RKO (cell line): ENCODE data around the gene WLS.

Experiments used
- DNase-seq: peaks from one replicate; pipeline ENCODE4 v3.0.0-alpha.2; 2016; ENCODE audit warnings: low spot score

The WLS gene

DNA sequence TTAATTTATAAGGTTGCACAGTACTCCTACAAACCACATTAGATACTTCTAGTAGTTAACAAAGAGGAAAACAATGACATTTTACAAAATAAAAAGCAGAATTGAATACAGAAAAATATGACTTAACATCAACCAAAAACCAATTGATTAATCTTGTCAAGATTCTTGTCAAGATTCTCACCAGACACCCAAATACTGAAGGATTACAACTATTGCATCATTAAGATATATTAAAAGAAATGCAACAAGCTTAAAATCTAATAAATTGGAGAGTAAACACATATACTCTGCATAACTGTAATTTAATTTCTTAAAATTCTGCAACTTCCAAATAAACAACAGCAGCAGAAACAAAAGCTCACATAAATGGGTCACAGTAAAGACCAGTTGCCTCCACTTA lies 4.7 kb downstream of the WLS start:
- no peak for DNase-seq

DNA sequence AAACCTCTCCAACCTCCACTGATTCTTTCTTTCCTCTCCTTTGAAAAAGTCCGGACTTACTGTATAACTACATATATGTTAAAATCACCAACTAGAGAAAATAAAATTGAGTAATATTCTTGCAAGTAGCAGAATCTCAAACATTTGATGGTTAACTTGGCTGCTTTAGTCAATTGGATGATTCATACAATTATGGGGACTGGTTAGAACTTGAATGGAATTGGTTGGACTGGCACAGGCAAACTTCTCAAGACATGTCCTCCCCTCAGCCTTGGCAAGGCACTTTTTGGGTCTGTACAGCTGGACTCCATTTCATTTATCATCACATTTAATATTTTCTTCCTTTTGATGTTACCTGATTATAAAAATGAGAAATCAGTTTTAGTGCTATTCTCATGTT lies 6.5 kb downstream of the WLS start:
- no peak for DNase-seq

DNA sequence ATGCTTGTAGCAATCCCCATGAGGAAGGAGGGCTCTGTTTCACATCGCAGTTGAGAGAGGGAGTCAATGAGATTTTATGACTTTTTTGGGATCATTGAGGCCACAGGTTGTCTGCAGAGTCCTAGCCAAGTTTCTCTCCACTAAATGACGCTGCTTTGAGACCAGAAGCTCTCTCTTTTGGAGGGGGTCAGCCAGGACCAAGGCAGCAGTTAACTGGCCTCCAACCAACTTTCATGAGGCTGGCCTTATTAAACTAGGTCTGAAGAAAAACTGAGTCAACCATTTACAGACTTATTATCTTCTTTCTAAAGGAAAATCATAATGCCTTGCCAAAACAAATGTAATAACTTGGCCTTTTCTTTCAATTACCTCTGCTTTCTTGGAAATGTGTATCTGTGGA lies 8.6 kb downstream of the WLS start:
- DNase-seq: no peak

DNA sequence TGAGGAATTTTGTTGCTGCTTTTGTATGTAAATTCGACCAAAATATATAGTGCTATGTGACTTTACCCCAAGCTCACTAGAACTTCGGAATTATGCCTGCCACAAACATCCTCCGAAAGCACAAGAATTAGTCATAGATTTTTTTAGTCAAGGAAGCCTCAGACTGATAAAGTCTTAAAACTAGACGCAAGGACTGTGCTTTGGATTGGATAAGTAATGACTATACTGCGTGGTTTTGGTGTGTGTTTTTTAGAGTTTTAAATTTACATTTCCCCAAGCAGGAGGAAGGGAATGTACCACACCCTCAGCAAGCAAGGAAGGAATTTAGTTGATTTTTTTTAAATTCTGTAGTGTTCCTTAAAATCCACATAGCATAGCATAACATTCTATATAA lies 10.3 kb downstream of the WLS start:
- DNase-seq: no peak

DNA sequence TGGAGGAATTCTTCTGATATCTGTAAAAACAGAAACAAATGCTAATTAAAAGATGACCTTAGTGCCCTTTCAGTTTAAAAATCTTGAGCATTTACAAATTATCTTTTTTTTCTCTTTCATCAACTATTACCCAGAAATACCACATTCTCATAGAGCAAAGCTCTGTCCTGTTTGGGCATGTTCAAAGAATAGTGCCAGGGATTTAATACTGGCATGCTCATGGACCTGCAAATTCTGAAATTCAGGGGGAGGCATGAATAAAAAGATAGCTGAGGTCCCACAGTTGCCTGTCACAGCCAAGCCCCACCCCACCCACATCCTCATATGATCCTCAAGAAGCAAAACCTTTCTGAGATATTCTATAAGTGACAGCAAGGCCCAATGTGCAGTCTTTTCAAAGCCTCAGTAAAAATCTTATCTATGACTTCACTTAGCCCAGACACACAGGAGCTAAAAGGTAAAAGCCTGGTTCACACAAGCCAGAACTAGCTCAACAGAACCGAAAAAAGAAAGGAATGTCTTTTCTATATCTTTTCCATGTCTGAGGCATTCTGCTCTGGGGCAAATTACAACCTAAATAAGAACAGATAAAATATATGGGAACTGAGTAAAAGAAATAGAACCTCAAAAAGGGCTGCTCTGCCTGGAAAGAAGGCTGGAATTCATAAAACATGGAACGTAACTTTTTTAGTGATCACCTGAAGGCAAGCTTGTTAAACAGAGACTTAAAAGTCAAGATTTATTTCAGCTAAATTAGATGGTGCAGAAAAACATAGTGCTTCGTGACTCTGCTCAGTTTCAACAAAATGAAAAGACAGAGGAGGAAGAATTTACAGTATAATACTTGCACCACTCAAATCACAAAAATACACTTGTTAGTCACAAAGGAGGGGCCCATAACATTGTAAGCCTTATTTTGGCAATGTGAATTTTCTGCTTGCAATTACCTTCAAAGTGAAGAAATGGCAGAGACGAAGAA lies 11.0 kb downstream of the WLS start:
- no peak for DNase-seq

DNA sequence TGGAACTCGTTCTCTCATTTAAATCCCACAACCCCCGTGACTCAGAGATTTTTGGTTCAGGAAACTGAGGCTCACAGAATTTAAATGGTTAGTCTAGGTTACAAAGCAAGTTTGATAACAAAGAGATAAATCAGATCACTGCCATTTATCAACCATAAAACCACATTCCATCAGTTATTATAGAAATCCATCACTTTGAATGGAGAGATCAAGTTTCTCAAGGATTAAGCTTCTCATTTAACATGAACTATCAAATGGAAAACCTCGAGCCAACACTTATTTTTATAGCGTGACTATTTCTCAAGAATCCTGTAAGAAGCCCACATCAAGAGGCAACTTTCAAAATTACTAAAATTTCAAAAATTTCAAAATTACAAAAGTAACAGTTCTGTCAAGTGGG lies 11.9 kb downstream of the WLS start:
- DNase-seq: no peak

DNA sequence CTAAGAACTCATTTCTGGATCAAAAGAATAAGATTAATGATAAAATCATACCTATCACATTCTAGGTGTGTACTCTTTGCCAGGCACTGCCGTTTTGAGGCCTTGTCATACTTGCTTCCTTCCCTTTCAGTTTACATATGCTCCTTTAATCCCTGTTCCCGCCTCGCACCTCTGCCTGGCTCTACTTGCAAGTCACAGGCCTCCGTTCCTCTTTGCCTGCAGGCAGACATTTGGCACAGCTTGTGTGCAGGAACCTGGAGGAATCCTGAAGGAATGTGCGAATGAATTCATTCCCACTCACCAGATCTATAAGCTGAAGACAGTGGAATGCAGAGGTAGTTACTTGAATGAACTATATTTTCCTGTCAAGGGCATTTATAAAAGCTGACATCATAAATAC lies 13.8 kb downstream of the WLS start:
- no peak for DNase-seq

DNA sequence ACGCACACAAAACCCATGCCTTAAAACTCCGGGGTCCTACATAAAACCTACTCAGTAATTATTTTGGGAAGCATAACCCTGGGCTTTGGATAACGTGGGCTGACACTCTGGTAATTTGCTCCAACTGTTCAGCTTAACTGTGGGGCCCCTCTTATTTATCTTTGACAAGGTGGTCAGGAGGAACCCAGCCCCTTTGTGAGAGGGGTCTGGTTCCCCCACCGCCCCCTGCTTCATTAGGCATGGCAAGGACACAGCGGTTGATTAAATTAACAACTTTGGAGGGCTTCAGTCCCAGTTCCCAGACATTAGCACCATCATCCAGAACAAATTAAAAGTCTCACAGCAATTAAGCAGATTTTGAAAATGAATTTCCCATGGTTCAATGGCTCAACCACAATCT lies 14.7 kb downstream of the WLS start:
- DNase-seq: no peak

GRCh38 chr1:68217060-68217554 lies 15.2 kb downstream of the WLS start:
- DNase-seq: no peak

GRCh38 chr1:68216089-68216772 lies 16.1 kb downstream of the WLS start:
- DNase-seq: no peak

DNA sequence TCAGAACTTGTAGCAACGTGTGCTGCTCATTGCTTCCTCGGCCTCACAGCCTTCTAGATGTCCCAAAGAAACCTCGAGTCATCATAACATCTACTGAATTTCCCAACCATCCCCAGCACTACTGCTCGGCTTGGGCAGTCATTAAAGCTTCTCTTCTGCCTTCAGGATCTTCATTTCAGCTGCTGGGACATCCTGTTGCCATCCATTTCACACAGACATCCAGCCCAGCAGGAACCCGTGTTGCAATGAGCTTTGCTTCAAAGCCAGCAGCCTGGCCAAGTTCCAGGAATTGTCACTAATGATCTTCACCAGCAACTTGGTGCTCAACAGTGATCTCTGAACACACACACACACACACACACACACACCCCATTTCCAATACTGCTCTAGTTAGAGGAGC lies 18.5 kb downstream of the WLS start:
- DNase-seq: no peak

GRCh38 chr1:68211761-68212380 lies 20.5 kb downstream of the WLS start:
- DNase-seq: no peak

DNA sequence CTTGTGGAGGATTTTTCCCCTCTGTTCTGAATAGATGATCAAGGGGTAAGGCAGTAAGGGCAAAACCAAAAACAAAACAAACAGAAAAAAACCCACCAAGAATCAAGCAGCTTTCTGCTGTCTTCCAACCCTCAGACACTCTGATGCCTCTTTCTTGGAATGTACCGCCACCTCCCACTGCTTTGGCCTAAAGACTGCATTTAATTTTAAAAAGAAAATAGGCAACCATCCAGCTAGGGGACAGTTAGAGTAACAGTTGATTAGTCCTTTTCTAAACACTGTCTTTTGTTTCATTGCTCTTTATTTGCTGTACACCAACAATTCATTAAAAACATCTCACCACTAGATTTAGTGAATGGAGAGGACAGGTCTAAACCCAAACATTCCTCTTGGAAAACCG lies 21.5 kb downstream of the WLS start:
- DNase-seq: no peak

- DNase-seq: no peak
Observed at GRCh38 chr1:68210027-68210426, 22.3 kb downstream of the WLS start.

GRCh38 chr1:68206848-68207689 lies 25.3 kb downstream of the WLS start:
- no peak for DNase-seq

DNA sequence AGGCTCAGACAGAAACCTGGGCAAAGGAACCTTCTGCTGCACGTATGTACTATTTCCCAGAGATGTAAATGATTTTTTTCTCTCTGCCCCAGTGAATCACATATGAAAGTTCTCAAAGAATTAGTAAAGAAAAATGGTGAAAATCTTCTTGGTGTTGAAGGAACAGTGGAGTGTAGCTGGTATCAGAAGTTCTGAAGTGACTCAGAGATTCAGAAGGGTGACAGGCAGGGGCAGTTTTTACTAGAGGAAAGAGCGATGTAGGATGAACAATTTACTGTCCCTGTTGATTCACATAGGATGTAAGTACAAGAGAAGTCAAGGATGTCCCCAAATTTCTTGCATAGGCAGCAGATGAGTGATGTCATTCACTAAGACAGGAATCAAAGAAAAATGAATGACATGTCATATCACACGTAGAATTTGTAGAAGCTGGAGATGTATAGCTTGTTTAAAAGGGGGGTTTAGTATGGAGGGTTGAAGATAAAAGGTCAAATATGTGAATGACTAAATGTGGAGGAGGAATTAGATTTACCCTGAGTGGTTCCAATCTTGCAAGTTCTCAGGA lies 26.4 kb downstream of the WLS start:
- DNase-seq: no peak

GRCh38 chr1:68204977-68205630 lies 27.2 kb downstream of the WLS start:
- DNase-seq: no peak

- no peak for DNase-seq
Observed at GRCh38 chr1:68202239-68202832, 30.0 kb downstream of the WLS start.

DNA sequence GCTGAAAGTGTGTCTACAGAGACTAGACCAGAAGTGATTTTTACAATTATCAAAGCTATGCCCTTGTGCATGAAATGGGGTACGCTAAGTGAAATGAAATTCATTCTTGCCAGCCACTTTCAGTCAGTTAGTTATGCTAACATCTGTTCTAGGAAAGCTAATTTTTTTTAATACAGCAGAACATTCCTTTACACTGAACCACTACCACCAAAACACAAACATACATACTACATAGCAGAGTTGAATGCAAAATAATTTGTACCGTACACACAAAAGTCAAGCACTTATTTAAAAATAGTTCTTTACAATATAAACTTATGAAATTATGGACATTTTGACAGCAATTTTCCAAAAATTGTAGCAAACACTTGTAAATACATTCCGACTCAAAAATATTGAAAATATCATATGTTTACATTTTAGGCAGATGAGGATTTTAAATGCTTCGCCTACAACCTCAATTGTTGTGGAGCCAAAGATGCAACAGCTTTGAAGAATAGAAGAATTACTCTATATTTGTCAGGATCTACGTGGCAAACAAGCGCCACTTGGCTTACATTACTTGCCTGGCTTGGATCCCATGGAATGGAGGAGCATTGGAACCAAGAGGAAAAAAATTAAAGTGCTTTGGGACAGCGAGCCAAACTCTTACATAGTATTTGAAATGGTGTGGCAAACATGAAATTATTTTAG lies 30.6 kb downstream of the WLS start:
- no peak for DNase-seq

- no peak for DNase-seq
Observed at GRCh38 chr1:68199603-68200002, 32.7 kb downstream of the WLS start.
